H9 (cell line): ENCODE results near the gene PTPRS. TPM values are rescaled to one million over a fixed set of nuclear protein-coding genes. Genes with fewer than 3 reads are reported as not detected.

ENCODE experiments used
- DNase-seq: peaks from one replicate; pipeline ENCODE4 v3.0.0-alpha.2; 2017
- H2AFZ ChIP-seq: one replicate; pipeline ENCODE4 v1.6.1; 2013; ENCODE audit warnings: mild to moderate bottlenecking, low read length, control low read depth, moderate library complexity
- H2AK5ac ChIP-seq: 2 replicates; pipeline ENCODE4 v1.6.1; 2013; ENCODE audit warnings: low read length, control low read depth, mixed read lengths; ENCODE audit not compliant: insufficient read length
- H2BK120ac ChIP-seq: one replicate; pipeline ENCODE4 v1.6.1; 2013; ENCODE audit warnings: low read depth, mild to moderate bottlenecking, low read length, control low read depth, inconsistent platforms; ENCODE audit not compliant: poor library complexity, severe bottlenecking
- H2BK12ac ChIP-seq: 2 replicates; pipeline ENCODE4 v1.6.1; 2013; ENCODE audit warnings: low read length, control low read depth, mixed read lengths, low read depth; ENCODE audit not compliant: insufficient read length
- H2BK15ac ChIP-seq: 2 replicates; pipeline ENCODE4 v1.6.1; 2013; ENCODE audit warnings: low read depth, low read length, control low read depth
- H2BK20ac ChIP-seq: one replicate; pipeline ENCODE4 v1.6.1; 2013; ENCODE audit warnings: low read depth, mild to moderate bottlenecking, low read length, control low read depth, inconsistent platforms; ENCODE audit not compliant: poor library complexity, severe bottlenecking
- H2BK5ac ChIP-seq: 2 replicates; pipeline ENCODE4 v1.6.1; 2013; ENCODE audit warnings: low read length, control low read depth, mixed read lengths; ENCODE audit not compliant: insufficient read length
- H3K14ac ChIP-seq: 2 replicates; pipeline ENCODE4 v1.6.1; 2013; ENCODE audit warnings: low read length, control low read depth; ENCODE audit not compliant: insufficient read depth
- H3K18ac ChIP-seq: 2 replicates; pipeline ENCODE4 v1.6.1; 2013; ENCODE audit warnings: low read depth, mild to moderate bottlenecking, mixed read lengths, low read length, control low read depth; ENCODE audit not compliant: insufficient read length
- H3K23ac ChIP-seq: 2 replicates; pipeline ENCODE4 v1.6.1; 2013; ENCODE audit warnings: low read length, control low read depth, mixed read lengths, low read depth; ENCODE audit not compliant: insufficient read length
- H3K23me2 ChIP-seq: 2 replicates; pipeline ENCODE4 v1.6.1; 2013; ENCODE audit warnings: low read depth, mild to moderate bottlenecking, mixed read lengths, low read length, control low read depth; ENCODE audit not compliant: insufficient read length, poor library complexity, severe bottlenecking
- H3K27ac ChIP-seq: 2 replicates; pipeline ENCODE4 v1.5.1; 2013; ENCODE audit warnings: low read length, control low read depth, mixed read lengths, low read depth; ENCODE audit not compliant: insufficient read length
- H3K27me3 ChIP-seq: 2 replicates; pipeline ENCODE4 v1.6.1; 2013; ENCODE audit warnings: low read length, control low read depth, inconsistent platforms; ENCODE audit not compliant: insufficient read depth
- H3K4ac ChIP-seq: 2 replicates; pipeline ENCODE4 v1.6.1; 2013; ENCODE audit warnings: low read depth, mild to moderate bottlenecking, control low read depth, inconsistent platforms, low read length, moderate library complexity
- H3K4me1 ChIP-seq: 2 replicates; pipeline ENCODE4 v1.6.1; 2013; ENCODE audit warnings: low read length, control low read depth, inconsistent platforms; ENCODE audit not compliant: insufficient read depth
- H3K4me2 ChIP-seq: 2 replicates; pipeline ENCODE4 v1.6.1; 2013; ENCODE audit warnings: low read length, control low read depth, mixed read lengths; ENCODE audit not compliant: insufficient read length, insufficient read depth
- H3K56ac ChIP-seq: 2 replicates; pipeline ENCODE4 v1.6.1; 2013; ENCODE audit warnings: low read depth, mild to moderate bottlenecking, mixed read lengths, low read length, control low read depth; ENCODE audit not compliant: insufficient read length
- H3K79me1 ChIP-seq: 2 replicates; pipeline ENCODE4 v1.6.1; 2013; ENCODE audit warnings: low read depth, mild to moderate bottlenecking, moderate library complexity, low read length, control low read depth, inconsistent platforms; ENCODE audit not compliant: insufficient read depth, poor library complexity, severe bottlenecking
- H3K79me2 ChIP-seq: 2 replicates; pipeline ENCODE4 v1.6.1; 2013; ENCODE audit warnings: low read length, control low read depth, inconsistent platforms; ENCODE audit not compliant: insufficient read depth
- H3K9ac ChIP-seq: 2 replicates; pipeline ENCODE4 v1.6.1; 2013; ENCODE audit warnings: low read length, control low read depth, mixed read lengths; ENCODE audit not compliant: insufficient read length; ENCODE audit errors: extremely low read depth
- H3K9me3 ChIP-seq: one replicate; pipeline ENCODE4 v1.6.1; 2013; ENCODE audit warnings: low read depth, low read length, inconsistent platforms; ENCODE audit not compliant: control insufficient read depth
- H3T11ph ChIP-seq: one replicate; pipeline ENCODE4 v1.6.1; 2013; ENCODE audit warnings: mild to moderate bottlenecking, low read length, control low read depth, inconsistent platforms
- H4K20me1 ChIP-seq: one replicate; pipeline ENCODE4 v1.6.1; 2013; ENCODE audit not compliant: control insufficient read depth, insufficient read length, insufficient read depth
- H4K5ac ChIP-seq: 2 replicates; pipeline ENCODE4 v1.6.1; 2013; ENCODE audit warnings: low read depth, mild to moderate bottlenecking, mixed read lengths, low read length, control low read depth; ENCODE audit not compliant: insufficient read length
- H4K8ac ChIP-seq: replicated peaks from 2 replicates; pipeline ENCODE4 v1.6.1; 2013; ENCODE audit warnings: low read length, control low read depth, mixed read lengths, low read depth; ENCODE audit not compliant: insufficient read length
- H4K91ac ChIP-seq: 2 replicates; pipeline ENCODE4 v1.6.1; 2013; ENCODE audit warnings: low read depth, mild to moderate bottlenecking, moderate library complexity, mixed read lengths, low read length, control low read depth; ENCODE audit not compliant: insufficient read length
- H3K27ac Mint-ChIP-seq, 3 experiments: 2 replicates in 2 of 3; 3 replicates in 1 of 3; pipeline ENCODE4 v1.8.0; 2020 to 2021; ENCODE audit warnings: mixed read lengths in 3 of 3, mild to moderate bottlenecking in 1 of 3, moderate library complexity in 1 of 3
- H3K27me3 Mint-ChIP-seq: 2 replicates; pipeline ENCODE4 v1.8.0; 2021; ENCODE audit warnings: low read depth, mild to moderate bottlenecking, moderate library complexity, mixed read lengths
- H3K36me3 Mint-ChIP-seq, 3 experiments: 2 replicates in 2 of 3; 3 replicates in 1 of 3; pipeline ENCODE4 v1.8.0; 2020 to 2021; ENCODE audit warnings: low read depth in 3 of 3, mixed read lengths in 3 of 3; ENCODE audit not compliant: insufficient read depth in 1 of 3
- H3K4me1 Mint-ChIP-seq, 2 experiments: 2 replicates each; pipeline ENCODE4 v1.8.0; 2020; ENCODE audit warnings: mixed read lengths in 2 of 2
- H3K4me3 Mint-ChIP-seq, 2 experiments: 2 replicates in 1 of 2; 3 replicates in 1 of 2; pipeline ENCODE4 v1.8.0; 2020 to 2021; ENCODE audit warnings: mild to moderate bottlenecking in 2 of 2, mixed read lengths in 2 of 2, moderate library complexity in 1 of 2
- H3K9me3 Mint-ChIP-seq, 2 experiments: 2 replicates in 1 of 2; 3 replicates in 1 of 2; pipeline ENCODE4 v1.8.0; 2020; ENCODE audit warnings: mild to moderate bottlenecking in 2 of 2, mixed read lengths in 2 of 2, moderate library complexity in 1 of 2
- CTCF ChIP-seq: fragments of 200-600 bp; sonication (generic); conservative IDR thresholded peaks from 3 replicates; pipeline ENCODE4 v1.8.0; 2021; ENCODE audit warnings: antibody characterized with exemption, mild to moderate bottlenecking
- WGBS: extraction: QIAGEN DNeasy Blood & Tissue Kit; methylation state at CpG from one replicate; pipeline ENCODE4 v1.1.7; 2013; ENCODE audit warnings: missing lambda C conversion rate, low lambda C conversion rate, mixed read lengths; ENCODE audit not compliant: insufficient read length; ENCODE audit errors: extremely low coverage; 5-methylcytosine and 5-hydroxymethylcytosine counted together
- total RNA-seq: library from RNA; stranded (reverse); gene quantifications from 2 replicates; pipeline ENCODE4 v1.2.1, GENCODE V29; 2021

The PTPRS gene
- total RNA-seq, 1 experiment from 2014 or later, result 186 TPM

- H3K27me3 ChIP-seq, result no peaks in the 10 kb centered on the region
These were observed 35.4 kb downstream of the PTPRS start for GRCh38 chr19:5305163-5305562.

More at GRCh38 chr19:5305163-5305562, 35.4 kb downstream of the PTPRS start:
- no peak overlapping the region for H3K4me3 Mint-ChIP-seq
- Histone ChIP-seq H3K14ac (no peak overlapping the region), H3T11ph (no peak overlapping the region), H3K4ac (no peak overlapping the region), H3K9me3 (no peaks in the 10 kb centered on the region), H3K79me1 (peaks cover 8% of the 10 kb centered on the region), H2BK15ac (no peak overlapping the region), H3K18ac (no peak overlapping the region), H2AK5ac (no peak overlapping the region), H3K27ac (no peak overlapping the region), H4K20me1 (peaks cover 2% of the 10 kb centered on the region), H2BK20ac (no peak overlapping the region), H2BK5ac (no peak overlapping the region), H3K9ac (no peak overlapping the region), H3K79me2 (no peaks in the 10 kb centered on the region; the same call in 1 of the 2 replicates), H2BK120ac (no peak overlapping the region), H2AFZ (no peak overlapping the region), H4K91ac (no peak overlapping the region), H3K23ac (no peak overlapping the region), H3K4me1 (no peaks in the 10 kb centered on the region; the same call in 1 of the 2 replicates), H3K23me2 (no peaks in the 10 kb centered on the region), H3K4me2 (no peak overlapping the region), H4K8ac (no peak overlapping the region), H2BK12ac (no peak overlapping the region), H4K5ac (no peak overlapping the region), H3K56ac (no peak overlapping the region)
- H3K36me3 Mint-ChIP-seq, result peaks cover 0 to 7% (median 4%) of the 10 kb centered on the region in 3 experiments; a peak in 4 of 7 replicates
- H3K4me1 Mint-ChIP-seq, result peaks cover 14 to 22% of the 10 kb centered on the region in 2 experiments
- no peaks in the 10 kb centered on the region for H3K27me3 Mint-ChIP-seq
- WGBS, result no CpG with 5 or more reads among the region's 3 CpGs
- H3K27ac Mint-ChIP-seq, result no peak overlapping the region
- no peaks in the 10 kb centered on the region for H3K9me3 Mint-ChIP-seq
- TF ChIP-seq CTCF, result no peak
- DNase-seq, result no peak
